ENCODE data around the gene RAC2.

Gene RAC2

DNA sequence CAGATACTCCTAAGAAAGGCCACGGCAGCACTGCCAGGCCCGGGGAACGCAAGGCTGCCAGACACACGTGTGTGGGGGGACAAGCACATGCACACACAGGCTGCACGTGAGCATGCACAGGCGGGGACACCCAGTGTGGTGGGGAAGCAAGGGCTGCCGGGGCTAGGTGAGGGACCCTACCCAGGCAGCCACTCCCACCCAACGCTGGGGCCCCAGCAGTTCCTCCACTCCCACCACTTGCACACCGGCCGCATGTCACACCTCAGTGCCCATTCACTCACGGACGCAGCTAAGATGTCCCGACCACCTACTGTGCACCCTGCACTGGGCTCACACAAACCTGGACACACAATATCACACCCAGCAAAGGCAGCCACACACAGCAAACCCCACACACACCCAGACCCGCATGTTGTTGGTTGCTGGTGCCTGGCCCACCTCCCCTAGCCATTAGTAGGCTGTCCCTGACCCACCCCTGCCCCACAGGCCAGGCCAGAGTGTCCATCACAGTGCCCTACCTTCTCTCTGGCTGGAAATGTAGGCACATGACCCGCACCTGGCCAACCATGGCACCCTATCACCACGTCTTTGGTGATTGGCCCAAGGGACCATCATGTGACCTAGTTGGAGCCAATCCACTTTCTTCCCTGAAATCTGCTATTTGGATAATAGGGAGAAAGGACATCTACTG lies 40.6 kb downstream of the RAC2 start:
- TF ChIP-seq, protein P1, sequence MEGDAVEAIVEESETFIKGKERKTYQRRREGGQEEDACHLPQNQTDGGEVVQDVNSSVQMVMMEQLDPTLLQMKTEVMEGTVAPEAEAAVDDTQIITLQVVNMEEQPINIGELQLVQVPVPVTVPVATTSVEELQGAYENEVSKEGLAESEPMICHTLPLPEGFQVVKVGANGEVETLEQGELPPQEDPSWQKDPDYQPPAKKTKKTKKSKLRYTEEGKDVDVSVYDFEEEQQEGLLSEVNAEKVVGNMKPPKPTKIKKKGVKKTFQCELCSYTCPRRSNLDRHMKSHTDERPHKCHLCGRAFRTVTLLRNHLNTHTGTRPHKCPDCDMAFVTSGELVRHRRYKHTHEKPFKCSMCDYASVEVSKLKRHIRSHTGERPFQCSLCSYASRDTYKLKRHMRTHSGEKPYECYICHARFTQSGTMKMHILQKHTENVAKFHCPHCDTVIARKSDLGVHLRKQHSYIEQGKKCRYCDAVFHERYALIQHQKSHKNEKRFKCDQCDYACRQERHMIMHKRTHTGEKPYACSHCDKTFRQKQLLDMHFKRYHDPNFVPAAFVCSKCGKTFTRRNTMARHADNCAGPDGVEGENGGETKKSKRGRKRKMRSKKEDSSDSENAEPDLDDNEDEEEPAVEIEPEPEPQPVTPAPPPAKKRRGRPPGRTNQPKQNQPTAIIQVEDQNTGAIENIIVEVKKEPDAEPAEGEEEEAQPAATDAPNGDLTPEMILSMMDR (IDR thresholded peaks at IDR 0.05): no peak

DNA sequence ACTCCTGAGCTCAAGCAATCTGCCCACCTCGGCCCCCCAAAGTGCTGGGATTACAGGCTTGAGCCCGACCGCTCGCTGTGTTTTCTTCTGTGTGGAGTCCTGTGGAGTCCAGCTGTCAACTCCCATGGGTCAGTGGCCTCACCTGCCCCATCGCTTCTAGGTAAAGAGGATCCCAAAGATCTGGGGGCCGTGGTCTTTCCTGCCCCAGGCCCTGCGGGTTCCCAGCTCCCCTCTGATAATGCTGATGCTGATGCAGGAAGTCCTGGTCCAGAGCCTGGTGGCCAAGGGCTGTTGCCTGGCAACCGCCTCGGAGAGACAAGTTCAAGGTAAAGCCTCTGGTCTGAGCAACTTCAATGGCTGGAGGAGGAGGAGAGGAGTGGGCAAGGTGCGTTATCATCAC lies 41.4 kb downstream of the RAC2 start:
- TF ChIP-seq, protein P1 (IDR thresholded peaks at IDR 0.05): no peak

DNA sequence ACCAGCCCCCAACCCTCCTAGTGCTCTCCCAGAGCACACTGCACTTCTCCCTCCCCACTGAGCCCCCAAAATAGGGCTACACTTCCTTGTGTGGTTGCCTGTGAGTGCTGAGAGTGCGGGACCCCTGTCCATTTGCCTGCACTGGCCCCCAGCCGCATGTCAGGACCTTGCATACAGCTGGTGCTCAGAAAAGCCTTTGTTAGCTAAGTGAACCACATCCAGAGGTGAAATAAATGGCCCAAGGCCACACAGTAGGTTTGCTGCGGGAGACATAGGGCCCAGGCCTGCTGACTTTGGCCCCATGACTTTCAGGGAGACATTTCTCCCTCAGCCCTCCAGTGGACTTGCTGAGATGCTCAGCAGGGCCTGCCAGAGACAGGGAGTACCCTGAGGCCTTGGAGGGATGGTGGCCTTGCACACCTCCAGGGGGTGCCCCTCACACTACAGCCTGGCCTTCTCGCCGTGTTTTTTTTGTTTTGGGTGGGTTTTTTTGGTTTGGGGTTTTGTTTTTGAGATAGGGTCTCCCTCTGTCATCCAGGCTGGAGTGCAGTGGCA lies 42.0 kb downstream of the RAC2 start:
- TF ChIP-seq, protein P1 (IDR thresholded peaks at IDR 0.05): no peak

DNA sequence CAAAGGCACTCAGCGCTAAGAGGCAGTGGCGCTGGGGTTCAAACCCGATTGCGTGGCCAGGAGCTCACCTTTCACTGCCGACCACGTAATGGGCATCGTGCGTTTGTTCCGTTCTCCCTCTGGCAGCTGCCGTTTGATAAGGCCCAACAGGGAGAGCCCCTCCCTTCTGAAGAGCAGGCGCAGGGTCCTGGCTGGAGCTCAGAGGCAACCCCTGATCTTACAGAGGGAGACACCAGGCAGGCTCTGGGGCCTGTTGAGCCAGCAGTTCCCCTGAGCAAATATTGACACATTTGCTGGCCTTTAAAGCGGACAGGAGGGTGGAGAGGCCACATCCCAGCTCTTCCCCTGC lies 44.3 kb downstream of the RAC2 start:
- TF ChIP-seq, protein P1 (IDR thresholded peaks at IDR 0.05): 0 out of 2 replicates have a peak, but pooled peaks have one; percentile 16

DNA sequence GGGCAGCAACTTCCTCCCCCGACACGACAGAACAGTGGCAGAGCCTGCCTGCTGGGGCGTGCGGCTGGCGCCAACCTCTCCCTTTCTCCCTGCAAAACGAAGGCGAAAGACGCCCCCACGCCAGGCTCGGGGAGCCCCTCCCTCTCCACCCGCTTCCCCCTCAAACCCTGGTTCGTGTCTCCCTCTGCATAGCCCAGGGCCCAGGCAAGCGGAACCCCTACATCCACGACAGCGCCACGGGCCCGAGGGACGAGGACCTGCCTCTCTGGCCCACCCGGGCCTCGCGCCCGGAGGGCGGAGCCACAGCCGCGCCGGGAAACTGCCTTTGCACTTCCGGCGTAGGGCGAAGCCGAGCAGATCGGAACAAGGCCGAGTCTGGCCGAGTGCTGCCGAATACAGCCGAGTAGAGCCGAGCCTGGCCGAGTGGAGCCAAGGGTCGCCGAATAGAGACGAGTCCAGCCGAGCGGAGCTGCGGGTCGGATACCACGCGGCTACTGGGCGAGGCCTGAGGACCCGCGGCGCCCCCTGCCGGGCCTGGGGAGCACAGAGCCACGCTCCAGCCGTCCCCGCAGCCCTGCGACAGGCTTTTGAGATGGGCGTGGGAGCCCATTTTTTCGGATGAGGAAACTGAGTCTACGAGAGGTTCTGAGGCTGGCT lies 44.8 kb downstream of the RAC2 start:
- TF ChIP-seq, protein P1 (IDR thresholded peaks at IDR 0.05): peak; percentile 97

DNA sequence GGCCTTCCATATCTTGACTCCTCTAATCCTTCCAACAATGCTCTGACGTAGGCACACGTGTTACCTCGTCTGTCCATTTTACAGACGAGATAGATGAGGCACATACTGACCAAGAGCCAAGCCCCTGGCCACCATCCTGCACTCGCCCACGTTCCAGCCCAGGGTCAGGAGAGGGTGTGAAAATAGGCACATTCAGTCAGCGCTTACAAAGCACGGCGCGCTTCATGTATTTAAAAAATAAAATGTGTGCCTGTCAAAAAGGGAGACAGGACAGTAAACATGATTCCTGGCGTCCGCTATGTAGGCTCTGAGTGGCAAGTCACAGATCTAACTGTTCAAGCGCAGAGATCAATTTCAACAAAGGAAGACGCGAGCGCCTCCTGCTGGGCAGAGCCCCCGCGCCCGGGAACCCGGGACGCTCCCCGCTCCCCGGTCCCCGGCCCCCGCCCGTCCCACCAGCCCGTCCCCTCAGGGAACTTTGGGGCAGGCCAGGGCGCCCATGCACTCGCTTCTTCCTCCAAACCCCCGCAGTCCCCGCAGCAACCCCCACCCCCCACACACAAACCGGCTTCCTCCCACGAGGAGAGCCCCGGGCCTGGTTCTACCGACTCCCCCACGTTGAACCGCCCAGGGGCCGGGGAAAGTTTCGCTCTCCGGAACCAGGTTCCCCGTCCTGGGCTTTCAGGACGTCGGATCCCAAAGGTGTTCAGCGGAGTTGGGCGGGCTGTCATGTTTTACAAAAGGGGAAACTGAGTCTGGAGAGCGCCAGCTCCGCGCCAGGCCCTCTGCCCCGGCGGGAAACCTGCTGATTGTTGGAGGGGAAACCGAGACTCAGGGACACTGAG lies 45.6 kb downstream of the RAC2 start:
- TF ChIP-seq, protein P1 (IDR thresholded peaks at IDR 0.05): peak; percentile 84

DNA sequence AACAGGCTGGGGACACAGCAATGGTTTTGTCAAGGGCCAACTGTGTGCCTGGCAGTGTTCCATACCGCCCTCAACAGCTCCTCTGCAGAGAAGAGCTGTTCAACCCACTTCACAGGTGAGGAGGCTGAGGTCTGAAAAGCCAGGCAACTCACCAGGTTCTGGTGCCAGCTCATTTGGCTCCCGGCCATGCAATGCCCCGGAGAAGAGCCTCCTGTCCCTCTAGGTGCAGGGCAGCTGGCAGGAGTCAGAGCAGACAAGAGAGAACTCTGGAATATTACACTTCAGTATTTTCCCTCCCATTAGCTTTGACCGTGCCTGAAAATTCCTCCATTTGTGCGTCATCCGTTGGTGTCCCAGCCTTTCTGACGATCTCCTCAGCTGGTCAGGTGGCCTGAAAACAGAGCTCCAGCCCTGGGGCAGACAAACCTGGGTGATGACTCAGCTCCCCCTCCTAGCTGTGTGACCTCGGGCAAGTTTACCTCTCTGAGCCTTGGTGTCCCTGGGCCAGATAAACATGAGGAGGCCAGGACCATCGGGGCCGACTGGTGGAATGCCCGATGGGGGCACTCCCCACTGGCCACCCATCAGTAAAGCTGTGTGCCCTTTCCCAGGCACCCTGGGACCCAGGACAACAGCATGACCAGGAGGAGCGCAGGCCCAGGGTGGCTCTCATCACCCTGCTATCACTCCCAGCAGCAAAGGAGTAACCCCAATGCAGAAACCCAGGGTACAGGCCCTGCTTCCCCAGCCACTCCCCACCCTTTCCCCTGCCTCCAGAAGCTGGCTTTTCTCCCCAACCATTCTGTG lies 46.4 kb downstream of the RAC2 start:
- TF ChIP-seq, protein P1 (IDR thresholded peaks at IDR 0.05): no peak
